ENCODE data around the gene IFT122.
"Not testable (repeated sequence)": the region's sequence is repeated elsewhere in the genome, so short reads cannot be mapped to it uniquely, and the experiment has no call there.

IFT122 gene

DNA sequence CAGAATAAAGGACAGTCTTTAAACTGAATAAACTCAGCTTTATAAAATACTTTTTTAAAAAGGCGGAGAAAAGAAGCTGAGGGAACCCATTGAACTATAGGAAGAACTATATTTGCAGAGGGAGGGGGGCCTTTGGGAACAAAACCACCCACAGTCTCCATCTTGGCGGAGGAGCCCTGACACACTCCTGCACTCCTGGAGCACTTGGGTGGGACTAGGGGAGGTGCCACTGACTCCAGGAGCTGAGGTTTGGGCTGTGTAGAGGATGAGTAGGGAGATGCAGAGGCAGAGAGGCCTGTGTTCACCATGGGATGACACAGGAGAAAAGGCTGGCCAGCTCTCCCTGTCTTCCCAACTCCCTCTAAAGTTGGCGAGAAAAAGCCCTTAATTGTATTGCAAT is 35.8 kb downstream of the IFT122 start:
- no peak overlapping the region for H3K4me3 ChIP-seq (ENCODE audit: low read depth, low read length)
- no peak for TF ChIP-seq CTCF (IDR thresholded peaks at IDR 0.05; ENCODE audit: low read depth, low read length)
- in situ Hi-C loops (cut with HindIII; ENCODE audit: low sequenced_read_pairs): no loop called here
- no peak for DNase-seq (ENCODE audit: low read depth, low spot score)

GRCh38 chr3:129476586-129476985 is 36.6 kb downstream of the IFT122 start:
- DNase-seq (ENCODE audit: low read depth, low spot score): no peak
- in situ Hi-C loops (cut with HindIII; ENCODE audit: low sequenced_read_pairs): no loop called here
- no peak overlapping the region for H3K4me3 ChIP-seq (ENCODE audit: low read depth, low read length)
- TF ChIP-seq CTCF (IDR thresholded peaks at IDR 0.05; ENCODE audit: low read depth, low read length): no peak

GRCh38 chr3:129481225-129481765 is 41.3 kb downstream of the IFT122 start:
- DNase-seq (ENCODE audit: low read depth, low spot score): peak; percentile 50
- in situ Hi-C loops (cut with HindIII; ENCODE audit: low sequenced_read_pairs): not testable (repeated sequence)

DNA sequence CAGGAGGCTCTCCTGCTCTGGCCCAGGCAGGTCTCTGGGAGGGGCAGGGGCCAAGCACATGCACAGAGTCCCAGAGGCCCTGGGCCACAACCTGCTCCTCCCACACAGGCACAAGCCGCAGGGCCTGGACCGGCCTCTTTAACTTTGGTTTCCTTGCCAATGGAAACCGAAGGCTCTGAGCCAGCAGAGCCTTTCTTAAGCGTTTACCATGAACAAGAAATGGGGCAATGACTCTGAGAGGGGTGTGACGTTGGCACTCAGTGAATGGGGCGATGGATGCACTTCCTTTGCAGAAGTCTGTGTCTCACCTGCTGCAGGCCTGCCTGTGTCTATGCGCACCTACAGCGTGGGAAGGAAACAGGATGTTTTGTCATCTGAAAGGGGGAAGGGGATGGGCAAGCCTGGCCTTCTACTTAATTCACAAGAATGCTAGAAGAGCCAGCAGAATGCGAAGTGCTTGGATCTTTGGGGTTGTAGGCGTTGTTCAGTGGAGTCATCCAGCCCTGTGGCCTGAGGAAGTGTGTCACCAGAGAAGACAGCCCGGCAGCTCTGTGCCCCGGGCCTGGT is 41.8 kb downstream of the IFT122 start:
- in situ Hi-C loops (cut with HindIII; ENCODE audit: low sequenced_read_pairs): no loop called here
- no peak for TF ChIP-seq CTCF (IDR thresholded peaks at IDR 0.05; ENCODE audit: low read depth, low read length)
- DNase-seq (ENCODE audit: low read depth, low spot score): peak; percentile 23
- H3K4me3 ChIP-seq (ENCODE audit: low read depth, low read length): no peak overlapping the region

More at GRCh38 chr3:129481225-129481765, 41.3 kb downstream of the IFT122 start:
- not testable (repeated sequence) for H3K4me3 ChIP-seq (ENCODE audit: low read depth, low read length)

DNA sequence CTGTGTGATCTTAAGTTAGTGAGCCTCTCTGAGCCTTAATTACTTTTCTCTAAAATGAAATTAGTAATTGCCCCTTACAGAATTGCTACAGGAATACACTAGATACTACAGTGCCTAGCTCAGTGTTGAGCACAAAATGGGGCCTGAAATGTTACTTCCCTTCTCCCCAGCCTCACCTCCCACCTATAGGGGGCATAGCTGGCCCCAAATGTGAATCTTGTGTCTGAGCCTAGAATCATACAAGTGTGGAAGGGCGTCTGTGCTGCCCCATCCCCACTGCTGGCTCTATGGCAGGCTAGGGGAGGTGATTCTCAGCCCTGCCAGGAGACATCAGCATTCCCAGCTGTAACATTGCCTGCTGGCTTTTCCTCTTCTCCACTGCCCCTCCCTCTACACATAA is 42.7 kb downstream of the IFT122 start:
- in situ Hi-C loops (cut with HindIII; ENCODE audit: low sequenced_read_pairs): no loop called here
- H3K4me3 ChIP-seq (ENCODE audit: low read depth, low read length): no peak overlapping the region
- peak; percentile 26 for TF ChIP-seq CTCF (IDR thresholded peaks at IDR 0.05; ENCODE audit: low read depth, low read length)
- no peak for DNase-seq (ENCODE audit: low read depth, low spot score)

GRCh38 chr3:129483870-129484269 is 43.8 kb downstream of the IFT122 start:
- TF ChIP-seq CTCF (IDR thresholded peaks at IDR 0.05; ENCODE audit: low read depth, low read length): no peak
- DNase-seq (ENCODE audit: low read depth, low spot score): no peak
- H3K4me3 ChIP-seq (ENCODE audit: low read depth, low read length): no peak overlapping the region
- in situ Hi-C loops (cut with HindIII; ENCODE audit: low sequenced_read_pairs): no loop called here

DNA sequence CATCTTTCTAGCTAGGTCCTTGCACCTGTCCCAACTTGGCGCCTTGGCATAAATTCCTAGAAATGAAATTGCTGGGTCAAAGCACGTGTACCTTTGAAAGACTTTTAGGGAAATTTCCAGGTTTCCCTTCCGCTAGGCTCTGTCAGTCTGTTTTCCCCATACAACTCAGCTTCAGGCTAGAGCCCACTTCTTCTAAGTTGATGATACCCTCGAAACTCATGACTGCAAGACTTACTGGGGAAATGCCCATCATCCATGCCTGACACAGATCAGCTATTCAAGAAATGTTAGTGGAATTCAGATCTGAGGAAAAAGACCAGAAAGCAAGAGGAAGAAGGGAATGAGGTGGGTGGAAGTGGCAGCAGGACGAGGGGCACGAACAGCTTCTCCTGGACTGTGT is 45.1 kb downstream of the IFT122 start:
- H3K4me3 ChIP-seq (ENCODE audit: low read depth, low read length); DNase-seq (ENCODE audit: low read depth, low spot score); in situ Hi-C loops (cut with HindIII; ENCODE audit: low sequenced_read_pairs): not testable (repeated sequence)
